Chondrocyte (in vitro differentiated cells): ENCODE data around the gene SERPINA4. TPM values are rescaled to one million over a fixed set of nuclear protein-coding genes. Genes with fewer than 3 reads are reported as not detected.
A peak's percentile ranks its signal among the peaks of the same experiment; 100 is the strongest.

ENCODE experiments used
- DNase-seq: peaks from one replicate; pipeline ENCODE4 v3.0.0; 2021; ENCODE audit warnings: mixed read lengths, low spot score
- H3K27ac Mint-ChIP-seq: one replicate; pipeline ENCODE4 v1.8.0; 2021; ENCODE audit warnings: mild to moderate bottlenecking, moderate library complexity, mixed read lengths; ENCODE audit not compliant: unreplicated experiment
- H3K27me3 Mint-ChIP-seq: 2 replicates; pipeline ENCODE4 v1.8.0; 2021; ENCODE audit warnings: low read depth, mixed read lengths
- H3K36me3 Mint-ChIP-seq: 2 replicates; pipeline ENCODE4 v1.8.0; 2021; ENCODE audit warnings: low read depth, mixed read lengths
- H3K4me1 Mint-ChIP-seq: 2 replicates; pipeline ENCODE4 v1.8.0; 2021; ENCODE audit warnings: low read depth, mild to moderate bottlenecking, mixed read lengths
- H3K4me3 Mint-ChIP-seq: one replicate; pipeline ENCODE4 v1.8.0; 2021; ENCODE audit warnings: mild to moderate bottlenecking, moderate library complexity, mixed read lengths; ENCODE audit not compliant: unreplicated experiment
- H3K9me3 Mint-ChIP-seq: 2 replicates; pipeline ENCODE4 v1.8.0; 2021; ENCODE audit warnings: low read depth, mixed read lengths
- CTCF ChIP-seq: fragments of 200-600 bp; sonication (generic); IDR thresholded peaks from 2 replicates; pipeline ENCODE4 v1.5.0; 2021; ENCODE audit warnings: antibody characterized with exemption, mild to moderate bottlenecking, moderate library complexity
- total RNA-seq: library from RNA; stranded (reverse); gene quantifications from 3 replicates; pipeline ENCODE4 v1.2.1, GENCODE V29; 2021

Gene SERPINA4
- total RNA-seq, 1 donor from 2014 or later: not detected

GRCh38 chr14:94517641-94518257 lies 43.5 kb upstream of the SERPINA4 start:
- DNase-seq: no peak
- H3K27me3 Mint-ChIP-seq: peaks cover 13% of the 10 kb centered on the region
- no peak for TF ChIP-seq CTCF
- H3K36me3 Mint-ChIP-seq: no peaks in the 10 kb centered on the region
- H3K9me3 Mint-ChIP-seq: no peaks in the 10 kb centered on the region
- H3K4me3 Mint-ChIP-seq: no peak overlapping the region
- peak overlapping the region; percentile 36 for H3K27ac Mint-ChIP-seq
- peaks cover 10% of the 10 kb centered on the region for H3K4me1 Mint-ChIP-seq

- no peaks in the 10 kb centered on the region for H3K36me3 Mint-ChIP-seq
- TF ChIP-seq CTCF: no peak
- H3K27ac Mint-ChIP-seq: no peak overlapping the region
- no peak overlapping the region for H3K4me3 Mint-ChIP-seq
- peaks cover 10% of the 10 kb centered on the region for H3K4me1 Mint-ChIP-seq
- H3K27me3 Mint-ChIP-seq: peaks cover 24% of the 10 kb centered on the region
- no peak for DNase-seq
- H3K9me3 Mint-ChIP-seq: no peaks in the 10 kb centered on the region
Measured at GRCh38 chr14:94521375-94522114, 39.7 kb upstream of the SERPINA4 start.

- Mint-ChIP-seq H3K9me3 (peaks cover 4% of the 10 kb centered on the region), H3K4me3 (no peak overlapping the region), H3K4me1 (peaks cover 9% of the 10 kb centered on the region), H3K27ac (no peak overlapping the region), H3K27me3 (peaks cover 27% of the 10 kb centered on the region), H3K36me3 (no peaks in the 10 kb centered on the region)
- no peak for DNase-seq
- no peak for TF ChIP-seq CTCF
Measured at GRCh38 chr14:94522115-94522724, 39.0 kb upstream of the SERPINA4 start.

GRCh38 chr14:94523265-94523664 lies 38.0 kb upstream of the SERPINA4 start:
- Mint-ChIP-seq H3K9me3 (peaks cover 8% of the 10 kb centered on the region), H3K27ac (no peak overlapping the region), H3K27me3 (peaks cover 33% of the 10 kb centered on the region), H3K4me3 (no peak overlapping the region), H3K4me1 (no peaks in the 10 kb centered on the region), H3K36me3 (no peaks in the 10 kb centered on the region)
- TF ChIP-seq CTCF: no peak
- no peak for DNase-seq

GRCh38 chr14:94524093-94524492 lies 37.1 kb upstream of the SERPINA4 start:
- Mint-ChIP-seq H3K27ac (no peak overlapping the region), H3K27me3 (peaks cover 35% of the 10 kb centered on the region), H3K36me3 (no peaks in the 10 kb centered on the region), H3K9me3 (peaks cover 8% of the 10 kb centered on the region), H3K4me3 (no peak overlapping the region), H3K4me1 (no peaks in the 10 kb centered on the region)
- DNase-seq: no peak
- no peak for TF ChIP-seq CTCF
